Measurements from ENCODE around the gene CCDC112.

GRCh38 chr5:115295777-115296123, 704 bp downstream of the CCDC112 start:
- TF ChIP-seq CTCF (IDR thresholded peaks at IDR 0.05 in 8 of 11, conservative IDR thresholded peaks at IDR 0.05 in 3 of 11) (no peak), POLR2AphosphoS5 (IDR thresholded peaks at IDR 0.05) (no peak), POLR2A (IDR thresholded peaks at IDR 0.05) (no peak)
